H1 (cell line): ENCODE results near the gene AGAP1. TPM values are rescaled to one million over a fixed set of nuclear protein-coding genes. Genes with fewer than 3 reads are reported as not detected.

ENCODE experiments used
- CTCF ChIA-PET: fragments of 300-600 bp; sonication (Branson Sonifier 250); formaldehyde crosslinking; loops from one replicate; lab custom pipeline; 2021; ENCODE audit not compliant: partially characterized antibody; lab: Charles Lee
- POLR2A ChIA-PET: fragments of 300-600 bp; sonication (Branson Sonifier 250); formaldehyde crosslinking; loops from one replicate; lab custom pipeline; 2021; ENCODE audit warnings: inconsistent platforms; ENCODE audit not compliant: partially characterized antibody; lab: Charles Lee
- DNase-seq, 2 experiments: peaks; one replicate each; pipeline versions ENCODE4 v3.0.0 to v3.0.0-alpha.2; 2010 to 2022; ENCODE audit warnings: low spot score in 2 of 2, low read depth in 1 of 2, mixed read lengths in 1 of 2
- FAIRE-seq: peaks from 2 replicates; lab custom pipeline; 2011; peaks lifted over from hg19 to GRCh38; lab: Jason Lieb, UNC
- H2AFZ ChIP-seq: 2 replicates; pipeline ENCODE4 v1.8.1; 2012; ENCODE audit warnings: low read length, inconsistent platforms
- H2AK5ac ChIP-seq: 2 replicates; pipeline ENCODE4 v1.6.1; 2013; ENCODE audit warnings: low read depth, low read length
- H2BK120ac ChIP-seq: replicated peaks from 2 replicates; pipeline ENCODE3; 2013; ENCODE audit warnings: low read depth, low read length, inconsistent platforms
- H2BK12ac ChIP-seq: 2 replicates; pipeline ENCODE4 v1.6.1; 2013; ENCODE audit warnings: low read depth, low read length
- H2BK15ac ChIP-seq: 2 replicates; pipeline ENCODE4 v1.6.1; 2013; ENCODE audit warnings: low read length
- H2BK20ac ChIP-seq: 2 replicates; pipeline ENCODE4 v1.6.1; 2013; ENCODE audit warnings: low read length
- H2BK5ac ChIP-seq: 2 replicates; pipeline ENCODE4 v1.6.1; 2013; ENCODE audit warnings: low read depth, low read length
- H3K14ac ChIP-seq: 2 replicates; pipeline ENCODE4 v1.6.1; 2013; ENCODE audit warnings: inconsistent platforms; ENCODE audit not compliant: insufficient read length
- H3K18ac ChIP-seq: 2 replicates; pipeline ENCODE4 v1.6.1; 2013; ENCODE audit warnings: low read length; ENCODE audit errors: extremely low read depth
- H3K23ac ChIP-seq: 2 replicates; pipeline ENCODE4 v1.6.1; 2013; ENCODE audit warnings: inconsistent platforms; ENCODE audit not compliant: insufficient read length
- H3K23me2 ChIP-seq: 2 replicates; pipeline ENCODE4 v1.6.1; 2013; ENCODE audit warnings: low read depth, low read length
- H3K27ac ChIP-seq: 2 replicates; pipeline ENCODE4 v1.6.1; 2011; ENCODE audit warnings: low read depth, low read length, inconsistent platforms
- H3K27me3 ChIP-seq, 4 experiments: replicated peaks in 1 of 4; 1 replicate in 1 of 4; 2 replicates in 3 of 4; pipeline versions ENCODE4 v1.6.1 to v1.8.1; 2011 to 2013; ENCODE audit warnings: low read length in 3 of 4, mild to moderate bottlenecking in 3 of 4, inconsistent platforms in 2 of 4, mixed read lengths in 2 of 4, moderate library complexity in 1 of 4; ENCODE audit not compliant: control insufficient read depth in 3 of 4, insufficient read depth in 3 of 4; ENCODE audit errors: extremely low read depth in 1 of 4
- H3K36me3 ChIP-seq, 4 experiments: 2 replicates each; pipeline versions ENCODE4 v1.6.1 to v1.8.1; 2011 to 2013; ENCODE audit warnings: mild to moderate bottlenecking in 4 of 4, low read length in 3 of 4, moderate library complexity in 2 of 4, control low read depth in 1 of 4, inconsistent platforms in 1 of 4; ENCODE audit not compliant: insufficient read depth in 4 of 4, control insufficient read depth in 2 of 4
- H3K4ac ChIP-seq: replicated peaks from 2 replicates; pipeline ENCODE3; 2013; ENCODE audit warnings: low read length, low read depth, mixed read lengths, inconsistent platforms; ENCODE audit not compliant: insufficient read length
- H3K4me1 ChIP-seq, 4 experiments: replicated peaks in 1 of 4; 1 replicate in 1 of 4; 2 replicates in 3 of 4; pipeline versions ENCODE4 v1.6.1 to v1.8.1; 2011 to 2013; ENCODE audit warnings: low read length in 3 of 4, inconsistent platforms in 2 of 4, mixed read lengths in 1 of 4; ENCODE audit not compliant: insufficient read depth in 4 of 4, control insufficient read depth in 3 of 4
- H3K4me2 ChIP-seq, 2 experiments: 2 replicates each; pipeline versions ENCODE4 v1.6.1 to v1.8.1; 2011 to 2013; ENCODE audit warnings: low read depth in 2 of 2, low read length in 2 of 2, control low read depth in 1 of 2, inconsistent platforms in 1 of 2, mild to moderate bottlenecking in 1 of 2; ENCODE audit not compliant: insufficient read depth in 1 of 2
- H3K4me3 ChIP-seq, 4 experiments: fragments of 200-600, 300-600 bp in 1 of 4; sonication (generic), shearing (Covaris generic), sonication (Bioruptor Twin) in 1 of 4; 2 replicates each; pipeline versions ENCODE4 v1.5.1 to v1.8.1; 2011 to 2016; ENCODE audit warnings: low read length in 4 of 4, low read depth in 3 of 4, control low read depth in 2 of 4, inconsistent platforms in 2 of 4, mild to moderate bottlenecking in 2 of 4, mixed read lengths in 1 of 4, moderate library complexity in 1 of 4; ENCODE audit not compliant: insufficient read depth in 2 of 4; ENCODE audit errors: extremely low read depth in 1 of 4
- H3K56ac ChIP-seq: replicated peaks from 2 replicates; pipeline ENCODE3; 2013; ENCODE audit warnings: low read depth, mild to moderate bottlenecking, mixed read lengths, low read length, inconsistent platforms; ENCODE audit not compliant: insufficient read length
- H3K79me1 ChIP-seq: 2 replicates; pipeline ENCODE4 v1.6.1; 2013; ENCODE audit warnings: low read depth, low read length, control low read depth
- H3K79me2 ChIP-seq, 2 experiments: 2 replicates each; pipeline versions ENCODE4 v1.6.1 to v1.8.1; 2012 to 2013; ENCODE audit warnings: low read length in 2 of 2, mild to moderate bottlenecking in 2 of 2, inconsistent platforms in 1 of 2; ENCODE audit not compliant: insufficient read depth in 2 of 2, control insufficient read depth in 1 of 2
- H3K9ac ChIP-seq, 4 experiments: replicated peaks in 1 of 4; 1 replicate in 1 of 4; 2 replicates in 3 of 4; pipeline versions ENCODE4 v1.6.1 to v1.8.1; 2011 to 2013; ENCODE audit warnings: low read depth in 3 of 4, low read length in 3 of 4, control low read depth in 2 of 4, mild to moderate bottlenecking in 2 of 4, moderate library complexity in 2 of 4, inconsistent platforms in 1 of 4; ENCODE audit errors: extremely low read depth in 1 of 4
- H3K9me3 ChIP-seq, 2 experiments: 2 replicates each; pipeline versions ENCODE4 v1.6.1 to v1.8.1; 2012 to 2013; ENCODE audit warnings: mild to moderate bottlenecking in 2 of 2, moderate library complexity in 2 of 2, control low read depth in 1 of 2, inconsistent platforms in 1 of 2, low read depth in 1 of 2, low read length in 1 of 2, mixed read lengths in 1 of 2; ENCODE audit not compliant: insufficient read depth in 2 of 2
- H4K20me1 ChIP-seq, 2 experiments: replicated peaks in 1 of 2; 2 replicates each; pipeline versions ENCODE3 to v1.8.1; 2011 to 2013; ENCODE audit warnings: inconsistent platforms in 2 of 2, low read length in 2 of 2, mild to moderate bottlenecking in 1 of 2; ENCODE audit not compliant: insufficient read depth in 2 of 2, control insufficient read depth in 1 of 2
- H4K5ac ChIP-seq: 2 replicates; pipeline ENCODE4 v1.6.1; 2013; ENCODE audit warnings: low read length, low read depth, mixed read lengths, inconsistent platforms; ENCODE audit not compliant: insufficient read length
- H4K8ac ChIP-seq: 2 replicates; pipeline ENCODE4 v1.8.0; 2013; ENCODE audit warnings: mild to moderate bottlenecking, moderate library complexity, low read length, inconsistent platforms; ENCODE audit not compliant: insufficient read depth; ENCODE audit errors: extremely low read depth
- H4K91ac ChIP-seq: replicated peaks from 2 replicates; pipeline ENCODE3; 2013; ENCODE audit warnings: low read length, mixed read lengths, inconsistent platforms; ENCODE audit not compliant: insufficient read length
- BACH1 ChIP-seq: IDR thresholded peaks from 2 replicates; pipeline ENCODE4 v1.6.1; 2012; ENCODE audit warnings: low read length, improper control_type of control experiment
- CHD2 ChIP-seq: IDR thresholded peaks from 2 replicates; pipeline ENCODE4 v1.6.1; 2012; ENCODE audit warnings: low read length, improper control_type of control experiment
- JUND ChIP-seq: IDR thresholded peaks from 2 replicates; pipeline ENCODE4 v1.6.1; 2011; ENCODE audit warnings: mild to moderate bottlenecking, improper control_type of control experiment, low read length
- SIN3A ChIP-seq, 2 experiments: IDR thresholded peaks in 1 of 2; conservative IDR thresholded peaks in 1 of 2; 2 replicates each; pipeline ENCODE4 v1.6.1; 2011 to 2012; ENCODE audit warnings: low read length in 2 of 2, improper control_type of control experiment in 1 of 2, low read depth in 1 of 2, mild to moderate bottlenecking in 1 of 2
- TCF12 ChIP-seq: IDR thresholded peaks from 2 replicates; pipeline ENCODE4 v1.6.1; 2011; ENCODE audit warnings: low read depth, mild to moderate bottlenecking, low read length
- ZNF274 ChIP-seq: IDR thresholded peaks from 2 replicates; pipeline ENCODE4 v1.7.0; 2012; ENCODE audit warnings: low read length, borderline replicate concordance; ENCODE audit errors: extremely low read depth
- WGBS, 2 experiments: shearing (Covaris generic) in 1 of 2; methylation state at CpG; one replicate each; pipeline versions ENCODE4 v1.1.6 to v1.1.7; 2013 to 2015; ENCODE audit warnings: low lambda C conversion rate in 2 of 2, mixed read lengths in 2 of 2, inconsistent platforms in 1 of 2, low coverage in 1 of 2, missing lambda C conversion rate in 1 of 2; ENCODE audit not compliant: insufficient replicate concordance in 2 of 2, insufficient coverage in 1 of 2, insufficient read length in 1 of 2; ENCODE audit errors: extremely low coverage in 1 of 2, missing lambda C conversion rate in 1 of 2; 5-methylcytosine and 5-hydroxymethylcytosine counted together
- polyA plus RNA-seq, 7 experiments: library from polyadenylated mRNA; depleted of rRNA in 3 of 7; stranded (reverse) in 5 of 7; unstranded in 2 of 7; fragments of >200 nt in 5 of 7; fragments of 200-250 nt in 2 of 7; gene quantifications; 1 replicate in 5 of 7; 2 replicates in 1 of 7; 4 replicates in 1 of 7; pipeline versions ENCODE4 v1.2.1 to v1.2.3, GENCODE V29; 2011 to 2013; ENCODE audit warnings: missing spikeins in 2 of 7, mixed read lengths in 2 of 7
- total RNA-seq: library from RNA; stranded (reverse); fragmentation: NEBNext Ultra II Directional; extraction: Animal tissue kit (Norgen Biotek cat#: 25700); gene quantifications from 2 replicates; pipeline ENCODE4 v1.2.1, GENCODE V29; 2021
- TF ChIP-seq, protein P1 (sequence below): IDR thresholded peaks from 2 replicates; pipeline ENCODE4 v1.6.1; 2012; ENCODE audit warnings: inconsistent platforms

AGAP1 gene
- total and polyA plus RNA-seq, 2 of the 8 experiments (the other 6 are each of a cell fraction or from before 2014, with no cell fraction given): 18.1 to 39.4 TPM

GRCh38 chr2:235621736-235622135 lies 127.9 kb downstream of the AGAP1 start:
- no peak overlapping the region for H3K9ac ChIP-seq
- no peak overlapping the region for H2AK5ac ChIP-seq
- H3K79me2 ChIP-seq: peaks cover 0 to 56% of the 10 kb centered on the region in 2 experiments

More at GRCh38 chr2:235621736-235622135, 127.9 kb downstream of the AGAP1 start:
- Histone ChIP-seq H3K4me2 (no peak overlapping the region), H2BK12ac (no peak overlapping the region), H3K18ac (peak overlapping the region; percentile 32; the same call in 1 of the 2 replicates), H3K4me3 (no peak overlapping the region), H3K14ac (no peak overlapping the region), H2BK20ac (no peak overlapping the region), H2BK5ac (no peak overlapping the region), H3K23ac (no peak overlapping the region), H3K27ac (no peak overlapping the region), H2BK15ac (no peak overlapping the region), H4K20me1 (peaks cover 2 to 10% of the 10 kb centered on the region in 2 experiments), H3K23me2 (no peaks in the 10 kb centered on the region), H3K4ac (no peak overlapping the region), H2AFZ (no peak overlapping the region), H3K4me1 (peaks cover 0 to 5% (median 3%) of the 10 kb centered on the region in 4 experiments; a peak in 4 of 7 replicates), H3K36me3 (no peaks in the 10 kb centered on the region), H2BK120ac (no peak overlapping the region), H4K8ac (peak overlapping the region; percentile 20; the same call in 1 of the 2 replicates), H3K27me3 (no peaks in the 10 kb centered on the region), H3K56ac (no peak overlapping the region), H3K79me1 (peaks cover 13% of the 10 kb centered on the region), H3K9me3 (no peaks in the 10 kb centered on the region), H4K91ac (no peak overlapping the region), H4K5ac (no peak overlapping the region)
- CTCF ChIA-PET: interaction anchor here (0.8 to 2.1 kb wide), 4 partner anchors 18 to 119 kb away, joined by 3 to 10 read pairs (median 4); no protein-coding TSS in a partner anchor
- FAIRE-seq (no peak), DNase-seq (no peak)
- WGBS, 2 experiments: 93% methylated on average over 3 of the region's 7 CpGs; no CpG with 5 or more reads in 1 of the 2 experiments
- POLR2A ChIA-PET: no interaction called here
- TF ChIP-seq CHD2 (no peak), ZNF274 (no peak), JUND (no peak), BACH1 (no peak), TCF12 (no peak), SIN3A (conservative IDR thresholded peaks at IDR 0.05 in 1 of 2, IDR thresholded peaks at IDR 0.05 in 1 of 2; ENCODE audit: low read depth in 1 of 2, low read length in 2 of 2) (no peak)
- TF ChIP-seq, protein P1, sequence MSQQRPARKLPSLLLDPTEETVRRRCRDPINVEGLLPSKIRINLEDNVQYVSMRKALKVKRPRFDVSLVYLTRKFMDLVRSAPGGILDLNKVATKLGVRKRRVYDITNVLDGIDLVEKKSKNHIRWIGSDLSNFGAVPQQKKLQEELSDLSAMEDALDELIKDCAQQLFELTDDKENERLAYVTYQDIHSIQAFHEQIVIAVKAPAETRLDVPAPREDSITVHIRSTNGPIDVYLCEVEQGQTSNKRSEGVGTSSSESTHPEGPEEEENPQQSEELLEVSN: no peak
